ENCODE data around the gene APOM.

- no peak for TF ChIP-seq CTCF (IDR thresholded peaks at IDR 0.05)
- TF ChIP-seq POLR2A (IDR thresholded peaks at IDR 0.05), result no peak
Observed at GRCh38 chr6:31610968-31611367, 44.7 kb upstream of the APOM start.

Data from ovary (tissue), 3 donors.